ENCODE data around the gene TRIM7. TPM values are rescaled to one million over a fixed set of nuclear protein-coding genes. Genes with fewer than 3 reads are reported as not detected.

The TRIM7 gene
- total and polyA plus RNA-seq, 9 of the 15 experiments (the other 6 are each of a cell fraction or from before 2014, with no cell fraction given), result 2.6 to 14.9 (median 8.9) TPM

DNA sequence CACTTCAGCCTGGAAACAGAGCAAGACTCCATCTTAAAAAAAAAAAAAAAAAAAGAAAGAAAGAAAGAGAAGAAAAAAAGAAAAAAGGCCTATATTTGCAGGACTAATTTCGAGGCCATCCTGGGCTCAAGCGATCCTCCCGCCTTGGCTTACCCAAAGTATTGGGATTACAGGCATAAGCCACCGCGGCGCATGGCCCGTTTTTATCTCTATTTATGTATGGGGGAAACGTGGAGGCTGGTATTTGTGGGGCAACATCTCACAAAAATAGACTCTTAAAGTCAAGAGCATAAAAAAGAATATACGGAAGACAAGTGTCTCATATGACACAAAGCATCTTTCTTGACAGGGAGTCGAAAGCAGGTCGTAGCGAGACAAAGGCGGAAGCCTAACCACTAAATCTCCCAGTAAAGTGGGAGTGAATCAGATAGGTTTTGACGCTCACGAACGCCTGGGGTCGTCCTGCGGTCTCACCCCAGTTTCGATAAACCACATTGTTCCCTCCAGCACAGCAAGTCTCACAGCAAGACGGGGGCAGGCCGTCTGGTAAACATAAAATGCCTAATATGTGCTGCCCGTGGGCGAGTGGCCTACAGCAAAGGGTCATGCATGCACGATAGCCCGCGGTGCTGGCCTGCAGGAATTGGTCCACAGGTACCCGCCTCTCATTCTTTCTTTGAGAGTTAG is 16.3 kb upstream of the TRIM7 start:
- in situ Hi-C loops (cut with MboI) (no loop called here), intact Hi-C loops (cut with micrococcal nuclease) (no loop called here)
- FAIRE-seq, result no peak
- BruUV-seq (replicated peaks), result no TSS peak
- DNase-seq (ENCODE audit: extremely low read depth in 1 of 4, low spot score in 3 of 4), result peak in 1 of 4 experiments; percentile 35
- ChIA-PET CTCF (ENCODE audit: low intra/inter-chr PET ratio) (no interaction called here), POLR2A (interaction anchor here (0.6 to 1.7 kb wide), 4 partner anchors 15 to 384 kb away, joined by 3 to 7 read pairs (median 6); no protein-coding TSS in a partner anchor)
- Histone ChIP-seq H3K27ac (ENCODE audit: extremely low read depth, low read depth, low read length) (peak overlapping the region; percentile 90), H3K9me1 (ENCODE audit: control insufficient read depth, insufficient read depth, low read length) (no peaks in the 10 kb centered on the region), H3K36me3 (ENCODE audit: control insufficient read depth, insufficient read depth, low read length) (peaks cover 11% of the 10 kb centered on the region), H4K20me1 (replicated peaks; ENCODE audit: control insufficient read depth, insufficient read depth, low read length) (no peaks in the 10 kb centered on the region), H3K79me2 (ENCODE audit: control insufficient read depth, insufficient read depth, low read length) (peaks cover 25% of the 10 kb centered on the region), H3K4me3 (peak overlapping the region; percentile 86), H3K4me2 (ENCODE audit: insufficient read depth, low read length) (peak overlapping the region; percentile 96), H3K9ac (ENCODE audit: insufficient read depth in 1 of 2, low read depth in 2 of 2, low read length in 2 of 2) (peak overlapping the region; percentile 92 to 97), H3K27me3 (ENCODE audit: control insufficient read depth in 2 of 2, insufficient read depth in 2 of 2, low read length in 2 of 2) (no peaks in the 10 kb centered on the region), H3K9me3 (replicated peaks; ENCODE audit: control insufficient read depth, insufficient read depth, low read depth, low read length) (no peaks in the 10 kb centered on the region), H3K4me1 (replicated peaks in 1 of 2; ENCODE audit: control insufficient read depth in 2 of 2, insufficient read depth in 2 of 2, low read length in 2 of 2) (peaks cover 4 to 50% of the 10 kb centered on the region in 2 experiments; a peak in 4 of 5 replicates), H2AFZ (ENCODE audit: low read depth, low read length) (peak overlapping the region; percentile 84)
- 17% methylated on average over 27 of the region's 27 CpGs for WGBS (ENCODE audit: insufficient coverage, low coverage, missing lambda C conversion rate)
- ATAC-seq, result no peak
- no peak for TF ChIP-seq ZNF785 (CRISPR knock-in tag; IDR thresholded peaks at IDR 0.05)
- 0 out of 4 replicates have a peak, but pooled peaks of 1 of the 2 experiments have one; percentile 34 for TF ChIP-seq SRF (CRISPR knock-in tag; IDR thresholded peaks at IDR 0.05)
- TF ChIP-seq ZNF655 (CRISPR knock-in tag; IDR thresholded peaks at IDR 0.05), result no peak
- TF ChIP-seq, protein P1, sequence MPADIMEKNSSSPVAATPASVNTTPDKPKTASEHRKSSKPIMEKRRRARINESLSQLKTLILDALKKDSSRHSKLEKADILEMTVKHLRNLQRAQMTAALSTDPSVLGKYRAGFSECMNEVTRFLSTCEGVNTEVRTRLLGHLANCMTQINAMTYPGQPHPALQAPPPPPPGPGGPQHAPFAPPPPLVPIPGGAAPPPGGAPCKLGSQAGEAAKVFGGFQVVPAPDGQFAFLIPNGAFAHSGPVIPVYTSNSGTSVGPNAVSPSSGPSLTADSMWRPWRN (IDR thresholded peaks at IDR 0.05; ENCODE audit: low read depth), result 0 out of 2 replicates have a peak, but pooled peaks have one; percentile 9
- 0 out of 2 replicates have a peak, but pooled peaks have one; percentile 18 for TF ChIP-seq IRF1 (CRISPR knock-in tag; IDR thresholded peaks at IDR 0.05; ENCODE audit: borderline replicate concordance)
- TF ChIP-seq EP300 (IDR thresholded peaks at IDR 0.05; ENCODE audit: low read length), result no peak
- no peak for TF ChIP-seq TOE1 (IDR thresholded peaks at IDR 0.05; ENCODE audit: borderline replicate concordance)
- no peak for TF ChIP-seq TOE1 (CRISPR knock-in tag; IDR thresholded peaks at IDR 0.05; ENCODE audit: borderline replicate concordance, low read depth)
- TF ChIP-seq KDM1A (IDR thresholded peaks at IDR 0.05), result peak in 1 of 2 experiments; percentile 20; a peak in 1 of 4 replicates
- peak in 1 of 2 experiments; percentile 33; a peak in 1 of 4 replicates for TF ChIP-seq ETV6 (IDR thresholded peaks at IDR 0.05; ENCODE audit: borderline replicate concordance in 1 of 2, low read depth in 2 of 2, low read length in 1 of 2)
- TF ChIP-seq ETV6 (CRISPR knock-in tag; IDR thresholded peaks at IDR 0.05; ENCODE audit: borderline replicate concordance), result no peak
- TF ChIP-seq EZH2 (IDR thresholded peaks at IDR 0.05; ENCODE audit: borderline replicate concordance, low read depth, low read length), result no peak
- TF ChIP-seq XRCC3 (IDR thresholded peaks at IDR 0.05), result no peak
- TF ChIP-seq, protein P2, sequence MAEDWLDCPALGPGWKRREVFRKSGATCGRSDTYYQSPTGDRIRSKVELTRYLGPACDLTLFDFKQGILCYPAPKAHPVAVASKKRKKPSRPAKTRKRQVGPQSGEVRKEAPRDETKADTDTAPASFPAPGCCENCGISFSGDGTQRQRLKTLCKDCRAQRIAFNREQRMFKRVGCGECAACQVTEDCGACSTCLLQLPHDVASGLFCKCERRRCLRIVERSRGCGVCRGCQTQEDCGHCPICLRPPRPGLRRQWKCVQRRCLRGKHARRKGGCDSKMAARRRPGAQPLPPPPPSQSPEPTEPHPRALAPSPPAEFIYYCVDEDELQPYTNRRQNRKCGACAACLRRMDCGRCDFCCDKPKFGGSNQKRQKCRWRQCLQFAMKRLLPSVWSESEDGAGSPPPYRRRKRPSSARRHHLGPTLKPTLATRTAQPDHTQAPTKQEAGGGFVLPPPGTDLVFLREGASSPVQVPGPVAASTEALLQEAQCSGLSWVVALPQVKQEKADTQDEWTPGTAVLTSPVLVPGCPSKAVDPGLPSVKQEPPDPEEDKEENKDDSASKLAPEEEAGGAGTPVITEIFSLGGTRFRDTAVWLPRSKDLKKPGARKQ (CRISPR knock-in tag; IDR thresholded peaks at IDR 0.05), result peak; percentile 78; the same call in 1 of the 2 replicates
- TF ChIP-seq MXD1 (CRISPR knock-in tag; IDR thresholded peaks at IDR 0.05; ENCODE audit: borderline replicate concordance, poor library complexity, severe bottlenecking), result no peak
